Testis (tissue), 3 donors: Measurements from ENCODE around the gene ARHGAP22. TPM values are rescaled to one million over a fixed set of nuclear protein-coding genes. Genes with fewer than 3 reads are reported as not detected.
A peak's percentile ranks its signal among the peaks of the same experiment; 100 is the strongest.

Experiments
- DNase-seq: peaks from one replicate; pipeline ENCODE4 v3.0.0-alpha.2; 2019
- H3K27ac ChIP-seq, 2 donors: fragments of 200-600 bp; sonication (generic); one replicate each; pipeline ENCODE4 v1.5.1; 2019
- H3K27me3 ChIP-seq: fragments of 200-600 bp; sonication (generic); one replicate; pipeline ENCODE4 v1.5.1; 2019
- H3K36me3 ChIP-seq: fragments of 200-600 bp; sonication (generic); one replicate; pipeline ENCODE4 v1.5.1; 2017; ENCODE audit warnings: low read depth; ENCODE audit errors: missing control alignments
- H3K4me1 ChIP-seq: fragments of 200-600 bp; sonication (generic); one replicate; pipeline ENCODE4 v1.5.1; 2019
- H3K4me3 ChIP-seq, 2 donors: fragments of 200-600 bp; sonication (generic); one replicate each; pipeline ENCODE4 v1.5.1; 2017 to 2019
- H3K9me3 ChIP-seq: fragments of 200-600 bp; sonication (generic); one replicate; pipeline ENCODE4 v1.5.1; 2017
- CTCF ChIP-seq, 3 experiments: fragments of 450-650 bp in 2 of 3; fragments of 200-600 bp in 1 of 3; sonication (generic) in 1 of 3; IDR thresholded peaks; one replicate each; pipeline ENCODE4 v1.5.1; 2016 to 2019; ENCODE audit warnings: antibody characterized with exemption in 3 of 3, mild to moderate bottlenecking in 2 of 3, moderate library complexity in 1 of 3
- POLR2A ChIP-seq: fragments of 450-650 bp; IDR thresholded peaks from one replicate; pipeline ENCODE4 v1.6.1; 2017; ENCODE audit warnings: antibody characterized with exemption, mild to moderate bottlenecking, moderate library complexity
- WGBS, 2 donors: methylation state at CpG; one replicate each; pipeline ENCODE4 v1.1.5; 2018; 5-methylcytosine and 5-hydroxymethylcytosine counted together
- intact Hi-C: fragments of 100-400 bp; cut with DNase I; formaldehyde crosslinking; loops from one replicate; pipeline ENCODE4 v1.15.1; 2023; ENCODE audit warnings: low total_unique reads
- polyA plus RNA-seq: library from polyadenylated mRNA; stranded (reverse); fragments of 350-450 nt; fragmentation: Illumina TruSeq; extraction: RNeasy Lipid Tissue Mini Kit (QIAGEN cat#74804); gene quantifications from one replicate; pipeline ENCODE4 v1.2.3, GENCODE V29; 2014; ENCODE audit warnings: low read depth, low replicate concordance; ENCODE audit not compliant: insufficient read depth
- total RNA-seq, 2 donors: library from RNA; depleted of rRNA; stranded (reverse); fragments of >200 nt; gene quantifications; one replicate each; pipeline ENCODE4 v1.2.3, GENCODE V29; 2016

The ARHGAP22 gene
- total and polyA plus RNA-seq, 3 donors from 2014 or later = 6.2 to 11.9 (median 8.8) TPM

GRCh38 chr10:48573045-48573444 is 31.8 kb downstream of the ARHGAP22 start:
- Histone ChIP-seq H3K36me3 (no peaks in the 10 kb centered on the region), H3K27me3 (no peaks in the 10 kb centered on the region), H3K4me1 (no peaks in the 10 kb centered on the region), H3K27ac (no peak overlapping the region), H3K4me3 (no peak overlapping the region), H3K9me3 (no peaks in the 10 kb centered on the region)
- WGBS, 2 donors = 89 to 94% methylated on average over 5 of the region's 5 CpGs
- intact Hi-C loops = no loop called here
- no peak for DNase-seq
- no peak for TF ChIP-seq CTCF (IDR thresholded peaks at IDR 0.05)
- no peak for TF ChIP-seq POLR2A

- DNase-seq = no peak
- WGBS, 2 donors = 89 to 98% methylated on average over 2 of the region's 2 CpGs
- TF ChIP-seq POLR2A (no peak), CTCF (IDR thresholded peaks at IDR 0.05) (no peak)
Measured at GRCh38 chr10:48572414-48572813, 32.5 kb downstream of the ARHGAP22 start.

GRCh38 chr10:48568546-48568945 is 36.3 kb downstream of the ARHGAP22 start:
- Histone ChIP-seq H3K9me3 (no peaks in the 10 kb centered on the region), H3K4me1 (no peaks in the 10 kb centered on the region), H3K36me3 (no peaks in the 10 kb centered on the region), H3K4me3 (no peak overlapping the region), H3K27me3 (no peaks in the 10 kb centered on the region), H3K27ac (no peak overlapping the region)
- intact Hi-C loops = no loop called here
- TF ChIP-seq CTCF (IDR thresholded peaks at IDR 0.05) (no peak), POLR2A (no peak)
- peak; percentile 1 for DNase-seq
- 89 to 98% methylated on average over 7 to 8 of the region's 8 CpGs for WGBS, 2 donors

More at GRCh38 chr10:48572414-48572813, 32.5 kb downstream of the ARHGAP22 start:
- H3K36me3 ChIP-seq = no peaks in the 10 kb centered on the region
- no peaks in the 10 kb centered on the region for H3K27me3 ChIP-seq
- no peak overlapping the region for H3K4me3 ChIP-seq
- intact Hi-C loops = no loop called here
- H3K4me1 ChIP-seq = no peaks in the 10 kb centered on the region
- no peaks in the 10 kb centered on the region for H3K9me3 ChIP-seq
- H3K27ac ChIP-seq = no peak overlapping the region

- WGBS, 2 donors = 88 to 94% methylated on average over 4 of the region's 4 CpGs
- Histone ChIP-seq H3K4me3 (no peak overlapping the region), H3K9me3 (no peaks in the 10 kb centered on the region), H3K27me3 (no peaks in the 10 kb centered on the region), H3K27ac (no peak overlapping the region), H3K36me3 (no peaks in the 10 kb centered on the region), H3K4me1 (no peaks in the 10 kb centered on the region)
- TF ChIP-seq POLR2A (no peak), CTCF (IDR thresholded peaks at IDR 0.05) (no peak)
- intact Hi-C loops = no loop called here
- DNase-seq = no peak
Measured at GRCh38 chr10:48568131-48568530, 36.7 kb downstream of the ARHGAP22 start.

- TF ChIP-seq CTCF (IDR thresholded peaks at IDR 0.05) (no peak), POLR2A (no peak)
- H3K36me3 ChIP-seq = no peaks in the 10 kb centered on the region
- DNase-seq = no peak
- H3K4me3 ChIP-seq = no peak overlapping the region
- 93 to 100% methylated on average over 2 to 3 of the region's 3 CpGs for WGBS, 2 donors
- intact Hi-C loops = no loop called here
- no peak overlapping the region for H3K27ac ChIP-seq
- H3K4me1 ChIP-seq = no peaks in the 10 kb centered on the region
- H3K27me3 ChIP-seq = no peaks in the 10 kb centered on the region
- no peaks in the 10 kb centered on the region for H3K9me3 ChIP-seq
Measured at GRCh38 chr10:48567346-48567745, 37.5 kb downstream of the ARHGAP22 start.
